Adrenal gland (tissue), 12 donors: ENCODE measurements around the gene MRPL36. TPM values are rescaled to one million over a fixed set of nuclear protein-coding genes. Genes with fewer than 3 reads are reported as not detected.

Experiments
- DNase-seq, 7 donors: peaks; one replicate each; pipeline ENCODE4 v3.0.0-alpha.2; 2019 to 2020
- H3K27ac ChIP-seq, 5 donors: fragments of 200-600 bp; sonication (generic) in 4 of 5; 1 replicate in 3 of 5; 2 replicates in 2 of 5; pipeline versions ENCODE4 v1.5.1 to v1.8.0; 2016 to 2020; ENCODE audit warnings: mild to moderate bottlenecking in 1 of 5
- H3K27me3 ChIP-seq: fragments of 200-600 bp; 2 replicates; pipeline ENCODE4 v1.8.0; 2021
- H3K36me3 ChIP-seq, 2 donors: fragments of 200-600 bp; replicated peaks in 1 of 2; 1 replicate in 1 of 2; 2 replicates in 1 of 2; pipeline versions ENCODE4 v1.5.1 to v1.8.0; 2018 to 2022
- H3K4me1 ChIP-seq, 2 donors: fragments of 200-600 bp; replicated peaks in 1 of 2; 1 replicate in 1 of 2; 2 replicates in 1 of 2; pipeline versions ENCODE4 v1.5.1 to v1.8.0; 2018 to 2021
- H3K4me3 ChIP-seq, 4 donors: fragments of 200-600 bp; sonication (generic) in 3 of 4; one replicate each; pipeline ENCODE4 v1.5.1; 2016 to 2018
- H3K9me3 ChIP-seq, 3 donors: fragments of 200-600 bp; sonication (generic) in 1 of 3; replicated peaks in 1 of 3; 1 replicate in 2 of 3; 2 replicates in 1 of 3; pipeline versions ENCODE4 v1.5.1 to v1.8.0; 2016 to 2021
- CTCF ChIP-seq, 6 experiments: fragments of 450-650 bp in 4 of 6; fragments of 200-600 bp in 2 of 6; sonication (generic) in 1 of 6; IDR thresholded peaks; 1 replicate in 5 of 6; 2 replicates in 1 of 6; pipeline versions ENCODE4 v1.5.1 to v1.8.0; 2016 to 2021; ENCODE audit warnings: antibody characterized with exemption in 6 of 6, mild to moderate bottlenecking in 2 of 6, moderate library complexity in 1 of 6
- POLR2A ChIP-seq, 2 donors: fragments of 450-650 bp; IDR thresholded peaks; one replicate each; pipeline ENCODE4 v1.6.1; 2017; ENCODE audit warnings: antibody characterized with exemption in 2 of 2, mild to moderate bottlenecking in 2 of 2, moderate library complexity in 1 of 2
- WGBS, 4 donors: extraction: QIAGEN DNeasy Blood & Tissue Kit in 2 of 4; methylation state at CpG; one replicate each; pipeline versions ENCODE4 v1.1.5 to v1.1.7; 2013 to 2017; 5-methylcytosine and 5-hydroxymethylcytosine counted together
- intact Hi-C, 2 donors: fragments of 100-400 bp; cut with DNase I; formaldehyde crosslinking; loops; one replicate each; pipeline versions ENCODE4 v1.14.1 to v1.15.0; 2022 to 2023
- polyA plus RNA-seq, 3 donors: library from polyadenylated mRNA; stranded (reverse); fragments of 200-250 nt in 2 of 3; fragments of 350-450 nt in 1 of 3; fragmentation: Illumina TruSeq in 1 of 3; extraction: RNeasy Lipid Tissue Mini Kit (QIAGEN cat#74804) in 1 of 3; gene quantifications; one replicate each; pipeline ENCODE4 v1.2.3, GENCODE V29; 2013 to 2014
- total RNA-seq, 9 donors: library from RNA; depleted of rRNA in 4 of 9; stranded (reverse); fragments of >200 nt in 4 of 9; fragments of 120-200 nt in 1 of 9; fragmentation: NEBNext Ultra II Directional in 1 of 9; extraction: Animal tissue kit (Norgen Biotek cat#: 25700) in 1 of 9; gene quantifications; one replicate each; pipeline versions ENCODE4 v1.1.0 to v1.2.4, GENCODE V29; 2013 to 2023
- donor health status: healthy with polysubstance abuse.
- donor health status: Bipolar disorder and iron deficiency.
- donor health status: DM: yes; HTN: yes; CAD: no.
- donor health status: DM: no; HTN: no; CAD: no.
- donor health status: DM: no; HTN: no; CAD: no.
- donor health status: DM: yes; HTN: yes; CAD: no.

Gene MRPL36
- total and polyA plus RNA-seq, 12 donors, result 23.3 to 97.4 (median 61.3) TPM

- WGBS, 4 donors, result 87 to 93% (median 90%) methylated on average over 13 to 17 of the region's 17 CpGs
- intact Hi-C loops, result no loop called here
- Histone ChIP-seq H3K27ac (no peak overlapping the region), H3K36me3 (peaks cover 0 to 52% of the 10 kb centered on the region in 2 donors), H3K4me3 (no peak overlapping the region), H3K9me3 (no peaks in the 10 kb centered on the region), H3K27me3 (no peaks in the 10 kb centered on the region), H3K4me1 (no peaks in the 10 kb centered on the region)
- TF ChIP-seq CTCF (IDR thresholded peaks at IDR 0.05) (no peak), POLR2A (IDR thresholded peaks at IDR 0.05) (no peak)
- no peak for DNase-seq
Observed at GRCh38 chr5:1815881-1816292, 16.2 kb upstream of the MRPL36 start.

- H3K27me3 ChIP-seq, result no peaks in the 10 kb centered on the region
- intact Hi-C loops, result no loop called here
- H3K4me3 ChIP-seq, result no peak overlapping the region
- no peaks in the 10 kb centered on the region for H3K4me1 ChIP-seq
- WGBS, 4 donors, result 86 to 96% (median 91%) methylated on average over 17 to 18 of the region's 18 CpGs
- no peak overlapping the region for H3K27ac ChIP-seq
- peaks cover 0 to 57% of the 10 kb centered on the region in 2 donors for H3K36me3 ChIP-seq
- no peak for DNase-seq
- H3K9me3 ChIP-seq, result no peaks in the 10 kb centered on the region
- TF ChIP-seq POLR2A (IDR thresholded peaks at IDR 0.05) (no peak), CTCF (IDR thresholded peaks at IDR 0.05) (no peak)
Observed at GRCh38 chr5:1815071-1815786, 15.6 kb upstream of the MRPL36 start.

- Histone ChIP-seq H3K27ac (no peak overlapping the region), H3K27me3 (no peaks in the 10 kb centered on the region), H3K9me3 (no peaks in the 10 kb centered on the region), H3K4me1 (no peaks in the 10 kb centered on the region), H3K36me3 (peaks cover 0 to 65% of the 10 kb centered on the region in 2 donors), H3K4me3 (no peak overlapping the region)
- WGBS, 4 donors, result 93 to 96% (median 96%) methylated on average over 30 of the region's 30 CpGs
- intact Hi-C loops, result no loop called here
- TF ChIP-seq CTCF (IDR thresholded peaks at IDR 0.05) (no peak), POLR2A (IDR thresholded peaks at IDR 0.05) (no peak)
- DNase-seq, result no peak
Observed at GRCh38 chr5:1814183-1815020, 14.8 kb upstream of the MRPL36 start.

GRCh38 chr5:1810581-1811101, 11.0 kb upstream of the MRPL36 start:
- Histone ChIP-seq H3K9me3 (no peaks in the 10 kb centered on the region), H3K36me3 (peaks cover 0 to 84% of the 10 kb centered on the region in 2 donors), H3K27ac (no peak overlapping the region), H3K27me3 (no peaks in the 10 kb centered on the region), H3K4me1 (no peaks in the 10 kb centered on the region), H3K4me3 (no peak overlapping the region)
- no peak for DNase-seq
- TF ChIP-seq CTCF (IDR thresholded peaks at IDR 0.05) (no peak), POLR2A (IDR thresholded peaks at IDR 0.05) (no peak)
- intact Hi-C loops, result no loop called here
- 93 to 95% (median 94%) methylated on average over 7 to 10 of the region's 10 CpGs for WGBS, 4 donors
